CD4-positive, alpha-beta T cell treated with Interleukin-17A for 1 hour (primary cell): ENCODE data around the gene LRRC10B.

Source experiments
- DNase-seq: peaks from one replicate; pipeline ENCODE4 v3.0.0-alpha.2; 2020

The LRRC10B gene

DNA sequence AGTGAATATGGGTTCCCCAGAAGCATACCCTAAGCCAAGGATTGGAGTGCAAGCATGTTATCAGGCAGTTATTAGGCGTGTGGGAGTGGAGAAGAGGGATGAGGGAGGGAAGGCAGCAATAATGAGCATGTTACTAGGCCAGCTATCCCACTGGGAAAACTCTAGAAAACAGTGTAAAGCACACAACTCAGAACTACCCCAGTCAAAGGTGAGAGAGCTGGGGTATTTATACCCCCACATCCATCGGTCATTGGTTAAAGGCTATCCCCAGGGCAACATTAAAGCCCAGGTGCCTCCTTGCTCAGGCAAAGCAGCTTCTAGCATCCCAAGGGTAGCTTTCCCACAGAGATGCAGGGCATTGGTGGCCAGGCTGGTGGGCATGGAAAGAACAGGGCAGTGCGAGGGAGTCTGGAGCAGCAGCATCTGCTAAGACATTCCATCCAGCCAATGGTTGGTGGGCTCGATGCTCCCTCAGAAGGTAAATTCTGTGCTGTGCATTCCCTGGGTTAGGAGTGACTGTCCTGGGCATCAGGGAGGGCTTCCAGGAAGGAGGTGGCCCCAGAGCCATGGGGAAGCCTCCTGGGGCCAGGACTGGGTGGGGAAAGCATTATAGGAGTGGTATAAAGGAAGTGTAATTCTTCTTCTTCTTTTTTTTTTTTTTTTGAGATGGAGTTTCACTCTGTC is 21.1 kb upstream of the LRRC10B start:
- no peak for DNase-seq

DNA sequence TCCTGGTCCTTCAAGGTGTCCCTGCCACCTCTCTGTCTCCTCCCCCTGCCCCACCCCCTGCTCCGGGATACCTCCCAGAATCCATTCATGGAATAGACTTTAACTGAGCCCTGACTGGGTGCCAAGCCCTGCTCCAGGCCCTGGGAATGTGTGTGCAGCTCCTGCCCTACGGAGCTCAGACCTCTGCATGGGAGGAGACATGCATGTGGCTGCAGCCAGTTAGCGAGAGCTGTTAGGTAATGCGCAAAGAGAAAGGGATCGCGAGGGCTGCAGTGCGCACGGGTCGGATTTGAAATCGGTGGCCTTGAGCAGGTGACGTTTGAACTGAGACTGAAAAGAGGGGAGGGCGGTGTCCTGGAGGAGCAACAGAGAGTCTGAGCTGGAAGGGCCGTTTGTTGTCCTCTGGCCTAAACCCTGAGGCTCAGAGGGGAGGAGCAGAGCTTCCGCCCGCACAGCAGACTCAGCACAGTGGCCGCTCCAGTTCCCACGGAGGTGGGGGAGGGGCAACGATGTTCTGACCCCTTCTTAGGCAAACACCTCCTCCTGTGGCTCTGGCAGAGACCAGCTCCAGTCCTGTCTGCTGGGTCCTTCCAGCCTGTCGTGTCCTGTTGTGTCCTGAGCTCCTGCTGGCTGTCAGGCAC is 19.8 kb upstream of the LRRC10B start:
- DNase-seq = no peak

DNA sequence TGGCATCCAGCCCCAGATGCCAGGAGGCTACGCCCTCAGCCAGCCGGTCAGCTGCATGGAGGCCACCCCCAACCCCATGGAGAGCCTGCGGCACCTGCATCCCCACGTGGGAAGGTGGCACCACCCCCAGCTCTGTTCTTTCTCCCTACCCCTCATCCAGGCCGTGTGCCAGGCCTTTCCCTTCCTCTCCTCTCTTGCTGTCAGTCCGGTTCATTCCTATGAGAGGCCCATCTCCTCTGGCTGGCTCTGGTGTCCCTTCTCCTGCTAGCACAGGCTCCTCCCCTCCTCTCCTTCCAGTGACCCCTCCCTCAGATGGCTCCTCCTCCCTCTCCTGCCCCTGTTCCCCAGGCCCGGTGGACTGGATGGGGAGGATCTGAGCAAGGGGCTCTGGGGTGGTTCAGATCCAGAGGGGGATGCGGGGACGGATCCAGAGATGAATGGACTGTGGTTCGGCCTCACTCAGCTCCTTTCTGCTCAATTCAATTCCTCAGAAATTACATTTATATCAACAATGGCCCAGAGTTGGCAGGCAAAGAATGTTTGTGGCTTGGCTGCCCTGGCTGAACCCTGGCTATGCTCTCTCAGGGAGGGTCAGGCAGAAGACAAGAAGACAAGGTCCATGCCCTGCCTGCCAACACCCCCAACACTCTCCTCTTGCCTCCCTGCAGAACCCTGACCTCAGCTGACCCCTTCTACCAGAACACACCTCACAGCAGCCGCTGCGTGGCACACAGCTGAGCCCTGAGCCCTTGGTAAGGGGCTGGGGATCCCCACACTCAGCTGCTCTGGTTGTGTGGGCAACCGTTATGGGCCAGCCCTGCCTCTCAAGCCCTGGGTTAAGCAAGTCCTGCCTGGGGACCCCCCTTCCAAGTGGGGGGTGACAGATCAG is 18.5 kb upstream of the LRRC10B start:
- no peak for DNase-seq

DNA sequence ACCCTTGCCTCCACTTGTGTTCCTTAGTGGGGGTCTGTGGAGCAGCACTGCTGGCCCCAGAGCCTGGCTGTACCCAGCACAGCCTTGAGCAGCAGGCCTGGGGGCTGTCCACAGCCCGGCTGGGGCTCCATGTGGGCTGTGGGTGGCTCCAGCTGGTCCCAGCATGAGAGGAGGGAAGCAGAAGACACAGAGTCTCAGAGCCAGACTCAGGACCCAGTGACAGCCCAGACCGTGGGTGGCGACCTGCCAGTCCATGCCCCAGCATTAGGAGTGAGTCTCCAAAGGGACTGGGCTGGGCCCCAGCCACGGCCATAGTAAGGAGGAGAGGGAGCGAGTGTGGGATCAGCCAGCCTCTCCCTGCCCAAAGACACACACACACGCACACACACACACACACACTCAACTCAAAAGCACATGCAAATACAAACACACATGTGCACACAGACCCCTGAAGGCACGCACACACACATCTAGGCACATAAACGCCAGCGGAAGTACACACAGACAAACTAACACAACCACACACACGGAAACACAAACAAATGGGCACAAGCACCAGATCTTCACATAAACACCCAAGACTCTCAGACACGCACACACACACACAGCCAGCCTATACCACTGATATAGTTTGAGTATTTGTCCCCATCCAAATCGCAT is 16.7 kb upstream of the LRRC10B start:
- DNase-seq = no peak

DNA sequence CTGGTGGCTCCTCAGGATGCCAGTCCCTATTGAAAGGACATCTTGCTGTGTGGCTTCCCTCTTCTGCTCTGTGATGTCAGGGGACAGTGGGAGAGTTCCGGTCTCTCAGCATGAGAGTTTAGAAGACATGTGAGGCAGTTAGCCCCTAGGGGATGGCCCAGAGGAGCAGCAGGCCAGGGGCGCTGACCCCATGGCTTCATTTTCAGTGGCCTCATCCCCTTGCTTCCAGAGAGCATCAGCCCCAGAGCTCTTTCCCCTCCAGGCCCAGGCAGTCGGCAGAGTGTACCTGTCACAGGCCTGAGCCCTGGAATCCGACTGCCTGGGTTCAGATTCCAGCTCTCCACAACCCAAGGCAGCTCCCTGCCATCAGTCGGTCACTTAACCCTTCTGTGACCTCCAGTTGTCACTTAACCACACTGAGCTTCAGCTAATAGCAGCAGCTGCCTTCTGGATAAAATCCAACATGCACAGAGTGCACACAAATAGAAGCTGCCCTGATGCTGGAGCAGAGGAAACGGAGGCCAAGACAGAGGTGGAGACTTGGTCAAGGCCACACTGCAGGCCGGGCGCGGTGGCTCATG is 14.1 kb upstream of the LRRC10B start:
- DNase-seq = no peak

DNA sequence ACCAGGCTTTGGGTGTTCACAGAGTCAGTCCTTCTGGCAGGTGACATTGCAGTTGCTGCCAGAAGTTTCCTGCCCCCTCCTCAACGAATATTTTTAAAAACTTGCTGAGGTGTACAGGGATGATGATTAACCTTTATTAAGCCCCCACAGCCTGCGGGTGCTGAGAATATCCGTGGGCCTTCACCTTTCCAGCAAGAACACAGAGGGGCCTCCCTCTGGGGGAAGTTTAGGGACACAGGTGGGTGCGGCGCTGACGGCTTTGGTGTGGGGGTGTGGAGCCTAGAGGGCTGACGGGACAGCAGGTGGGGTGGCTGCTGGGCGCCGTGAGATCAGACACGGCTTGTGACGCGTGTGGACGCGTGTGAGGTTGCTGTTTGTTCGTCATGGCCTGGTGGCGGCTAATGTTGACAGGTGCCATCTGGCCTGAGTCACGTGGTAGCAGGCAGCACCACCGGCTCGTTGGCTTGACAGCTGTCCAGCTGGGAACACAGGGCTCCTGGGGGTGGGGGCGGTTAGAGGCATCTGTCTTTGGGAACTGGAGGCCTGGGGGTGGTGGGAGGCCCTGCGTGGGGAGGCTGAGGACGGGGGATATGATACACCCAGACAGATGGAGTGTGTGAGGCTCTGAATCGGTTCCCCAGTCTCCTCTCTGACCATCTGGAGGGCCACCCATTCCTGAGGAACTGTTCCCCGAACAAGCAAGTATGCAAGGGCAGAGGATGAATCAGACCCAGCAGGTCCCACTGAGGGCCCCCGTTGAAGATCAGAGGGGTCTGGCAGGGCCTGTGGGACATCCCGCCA is 12.5 kb upstream of the LRRC10B start:
- no peak for DNase-seq

DNA sequence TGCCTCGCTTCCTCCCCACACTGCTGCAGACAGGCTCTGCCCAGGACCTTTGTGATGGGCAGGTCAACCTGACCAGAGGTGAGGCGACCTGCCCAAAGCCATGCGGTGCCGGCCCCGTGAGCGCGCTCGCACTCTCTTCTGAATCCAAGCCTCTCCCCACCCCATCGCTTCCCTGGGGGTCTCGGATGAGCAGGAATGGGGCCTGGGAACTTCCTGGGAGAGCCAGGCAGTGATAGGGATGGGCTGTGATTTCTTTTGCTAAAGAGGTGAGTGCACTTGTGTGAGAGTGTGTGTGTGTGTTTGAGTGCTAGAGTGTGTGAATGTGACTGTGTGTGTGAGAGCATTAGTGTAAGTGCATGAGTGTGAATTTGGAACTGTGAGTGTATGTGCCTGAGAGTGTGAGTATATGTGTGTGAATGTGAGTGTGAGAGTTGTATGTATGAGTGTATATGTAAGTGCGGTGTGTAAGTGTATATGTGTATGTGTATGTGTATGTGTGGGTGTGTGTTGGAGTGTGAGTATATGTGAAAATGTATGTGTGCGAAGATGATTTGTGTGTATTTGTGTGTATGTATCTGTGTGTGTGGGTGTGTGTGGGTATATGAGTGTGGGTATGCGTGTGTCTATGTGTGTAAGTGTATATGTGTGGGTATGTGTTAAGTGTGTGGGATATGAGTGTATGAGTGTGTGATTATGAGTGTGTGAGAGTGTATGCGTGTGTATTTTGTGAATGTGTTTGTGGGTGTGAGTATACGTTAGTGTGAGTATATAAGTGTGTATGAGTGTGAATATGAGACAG is 11.7 kb upstream of the LRRC10B start:
- no peak for DNase-seq

DNA sequence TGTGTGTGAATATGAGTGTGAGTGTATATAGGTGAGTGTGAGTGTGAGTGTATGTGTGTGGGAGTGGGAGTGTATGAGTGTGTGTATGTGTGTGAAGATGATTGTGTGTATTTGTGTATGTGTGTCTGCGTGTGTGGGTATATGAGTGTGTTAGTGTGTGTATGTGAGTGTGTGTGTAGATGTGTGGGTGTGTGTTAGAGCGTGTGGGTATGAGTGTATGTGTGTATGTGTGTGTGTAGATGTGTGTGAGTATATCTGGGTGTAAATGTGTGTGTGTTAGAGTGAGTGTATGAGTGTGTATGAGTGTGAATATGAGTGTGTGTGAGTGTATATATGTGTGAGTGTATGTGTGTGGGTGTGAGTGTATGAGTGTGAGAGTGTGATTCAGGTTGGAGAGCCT is 11.1 kb upstream of the LRRC10B start:
- DNase-seq = no peak

DNA sequence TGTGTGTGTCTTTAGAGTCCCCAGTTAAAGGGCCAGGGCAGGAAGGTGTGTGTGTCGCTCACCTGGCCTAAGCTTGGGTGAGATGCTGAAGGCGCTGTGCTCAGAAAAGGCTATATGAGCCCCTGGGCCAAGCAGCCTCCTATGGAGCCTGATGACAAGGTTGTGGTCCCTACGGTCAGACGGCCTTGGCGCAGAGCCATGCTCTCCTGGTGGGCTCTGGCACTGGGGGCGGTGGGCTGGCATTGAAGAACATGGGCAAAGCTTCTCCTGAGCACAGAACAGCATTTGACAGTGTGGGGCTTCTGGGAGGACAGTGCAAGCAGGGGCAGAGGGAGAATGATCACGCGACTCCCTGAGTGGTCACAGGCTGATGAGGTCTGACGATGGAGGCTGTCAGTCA is 10.7 kb upstream of the LRRC10B start:
- no peak for DNase-seq

DNA sequence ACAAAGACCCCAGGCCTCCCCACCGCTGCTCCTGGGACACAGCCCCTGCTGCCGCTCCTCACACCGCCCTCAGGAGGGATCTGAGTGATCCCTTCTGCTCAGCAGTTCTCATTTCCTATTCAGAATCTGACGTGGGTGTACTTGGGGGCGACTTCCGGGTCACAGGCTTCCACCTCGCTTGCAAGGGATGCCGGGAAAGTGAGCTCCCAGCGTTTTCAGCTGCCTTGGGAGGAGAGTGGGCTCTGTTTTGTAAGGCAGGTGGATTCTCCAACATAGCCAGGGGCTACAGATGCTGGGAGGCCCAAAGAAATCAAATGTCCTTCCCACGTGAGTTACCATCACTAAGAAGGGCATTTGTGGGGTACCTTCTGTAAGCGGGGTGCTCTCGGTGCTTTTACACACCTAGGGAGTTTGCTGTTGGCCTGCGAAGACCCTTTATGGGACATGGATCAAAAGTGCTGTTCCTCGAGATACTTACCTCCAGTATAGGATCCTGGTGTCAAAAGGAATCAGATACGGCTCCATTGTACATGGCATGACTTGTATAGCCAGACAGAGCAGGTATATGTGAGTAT is 9.7 kb upstream of the LRRC10B start:
- DNase-seq = no peak

DNA sequence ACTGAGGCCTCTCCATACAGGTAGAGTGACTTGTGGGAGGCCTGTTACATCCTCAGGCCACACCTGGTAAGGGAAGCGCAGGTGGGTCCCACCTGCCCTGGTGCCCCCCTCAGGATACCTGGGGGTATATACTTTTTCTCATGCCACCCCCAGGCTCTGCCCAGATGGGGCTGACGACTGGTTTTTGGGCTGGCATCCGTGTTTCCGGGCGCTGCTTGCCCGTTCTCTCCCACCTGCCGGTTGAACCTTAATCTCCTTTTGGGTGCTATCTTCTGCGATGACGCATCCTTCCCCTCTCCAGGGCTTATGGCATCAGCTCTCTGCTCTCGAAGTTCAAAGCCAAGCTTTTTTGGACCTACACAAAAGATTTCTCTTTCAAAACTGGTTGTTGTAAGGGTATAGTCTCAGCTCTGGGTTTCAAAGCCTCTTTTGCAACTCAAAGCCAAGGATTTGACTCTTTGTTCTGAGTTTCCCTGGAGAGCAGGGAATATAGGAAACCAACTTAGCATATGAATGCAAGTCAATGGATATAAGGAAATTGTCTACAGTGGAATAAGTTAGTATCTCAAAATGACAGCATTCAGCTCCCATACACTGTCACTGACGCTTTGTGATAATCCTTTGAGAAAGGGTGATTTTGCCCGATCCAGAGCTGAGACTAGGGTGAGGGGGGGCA is 8.6 kb upstream of the LRRC10B start:
- no peak for DNase-seq

DNA sequence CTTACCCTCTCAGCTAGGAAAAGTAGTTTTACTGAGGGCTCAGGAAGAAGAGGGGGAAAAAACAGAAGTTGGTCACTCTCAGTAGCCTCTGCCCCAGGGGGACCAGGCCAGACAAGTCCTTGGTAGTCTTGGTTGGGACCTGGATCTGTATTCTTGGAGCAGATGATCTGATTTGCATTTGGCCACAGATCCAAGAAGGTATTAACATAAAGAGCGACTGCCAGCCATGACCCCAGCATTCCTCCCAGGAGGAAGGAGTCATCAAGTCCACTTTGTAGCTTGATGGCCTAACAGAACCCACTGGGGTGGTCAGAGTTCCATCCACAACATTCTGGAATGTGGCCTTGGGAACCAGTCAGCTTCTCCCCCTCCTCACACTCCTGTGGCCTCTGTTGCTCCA is 6.0 kb upstream of the LRRC10B start:
- DNase-seq = no peak

DNA sequence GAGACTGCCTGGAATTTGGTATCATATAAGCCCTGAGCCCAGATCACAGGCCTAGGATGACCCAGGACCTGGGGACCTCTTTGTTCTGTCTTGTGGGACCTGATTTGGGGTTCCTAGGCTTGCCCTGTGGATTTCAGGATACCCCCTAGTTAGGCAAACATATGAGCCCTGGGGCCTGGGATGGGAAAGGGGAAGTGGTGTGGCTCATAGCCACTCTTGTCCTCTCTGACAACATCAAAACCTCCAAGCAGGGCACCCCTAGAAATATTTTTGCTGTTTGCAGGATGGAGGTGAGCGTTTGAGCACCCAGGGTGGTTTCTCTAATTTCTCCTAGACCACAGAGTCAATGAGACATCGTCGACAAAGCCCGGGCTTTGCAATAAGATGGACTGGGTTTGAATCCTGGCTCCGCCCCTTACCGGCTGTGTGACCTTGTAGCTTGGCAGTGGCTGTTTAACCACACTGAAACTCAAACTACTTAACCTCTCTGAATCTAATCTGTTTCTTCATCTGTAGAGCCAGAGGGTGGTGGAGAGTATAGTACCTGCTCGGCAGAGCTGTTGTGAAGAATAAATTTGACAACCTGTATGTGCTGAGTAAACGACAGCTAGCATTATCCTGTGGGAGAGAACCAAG is 5.3 kb upstream of the LRRC10B start:
- DNase-seq = no peak

DNA sequence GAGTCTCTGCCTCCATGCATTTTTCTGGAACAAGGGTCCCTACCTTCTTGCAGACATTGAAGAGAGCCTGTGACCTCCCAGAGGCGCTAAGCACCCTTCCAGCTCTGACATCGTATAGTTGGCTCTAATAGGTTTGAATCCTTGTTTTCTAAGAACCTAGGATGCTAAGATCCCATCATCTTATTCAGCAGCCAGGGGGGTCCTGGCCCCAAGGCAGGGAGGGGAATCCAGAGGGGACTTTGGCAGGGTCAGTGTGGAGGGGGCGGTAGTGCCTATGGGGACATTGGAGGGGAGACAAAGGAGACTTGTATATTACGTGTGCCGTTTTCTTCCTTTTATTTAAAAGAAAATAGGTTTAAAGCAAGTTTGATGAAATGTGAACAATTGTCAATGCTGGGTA is 3.4 kb upstream of the LRRC10B start:
- no peak for DNase-seq

DNA sequence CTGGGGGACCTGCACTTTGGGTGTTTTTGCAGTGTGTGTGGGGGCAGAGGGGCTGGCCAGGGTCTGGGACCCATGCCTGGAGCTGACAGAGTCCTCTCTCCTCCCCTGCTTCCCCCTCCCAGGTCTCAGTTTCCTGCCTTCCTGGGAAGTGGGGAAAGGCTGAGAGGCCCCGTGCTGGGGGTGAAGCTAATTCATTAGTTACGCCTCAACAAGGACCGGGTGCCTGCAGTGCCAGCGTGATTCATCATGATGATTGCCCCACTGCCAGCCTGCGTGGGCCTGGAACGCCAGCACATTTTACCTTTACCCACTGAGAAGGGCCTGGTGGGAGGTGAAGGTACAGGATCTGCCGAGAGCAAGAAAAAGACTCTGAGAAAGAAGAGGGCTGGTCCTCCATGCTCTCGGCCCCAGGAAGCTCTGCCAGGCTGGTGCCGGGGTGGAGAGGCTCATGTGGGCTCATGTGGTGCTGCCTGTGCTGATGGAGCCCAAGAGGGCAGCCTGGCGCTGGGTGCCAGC is 2.9 kb upstream of the LRRC10B start:
- DNase-seq = no peak

DNA sequence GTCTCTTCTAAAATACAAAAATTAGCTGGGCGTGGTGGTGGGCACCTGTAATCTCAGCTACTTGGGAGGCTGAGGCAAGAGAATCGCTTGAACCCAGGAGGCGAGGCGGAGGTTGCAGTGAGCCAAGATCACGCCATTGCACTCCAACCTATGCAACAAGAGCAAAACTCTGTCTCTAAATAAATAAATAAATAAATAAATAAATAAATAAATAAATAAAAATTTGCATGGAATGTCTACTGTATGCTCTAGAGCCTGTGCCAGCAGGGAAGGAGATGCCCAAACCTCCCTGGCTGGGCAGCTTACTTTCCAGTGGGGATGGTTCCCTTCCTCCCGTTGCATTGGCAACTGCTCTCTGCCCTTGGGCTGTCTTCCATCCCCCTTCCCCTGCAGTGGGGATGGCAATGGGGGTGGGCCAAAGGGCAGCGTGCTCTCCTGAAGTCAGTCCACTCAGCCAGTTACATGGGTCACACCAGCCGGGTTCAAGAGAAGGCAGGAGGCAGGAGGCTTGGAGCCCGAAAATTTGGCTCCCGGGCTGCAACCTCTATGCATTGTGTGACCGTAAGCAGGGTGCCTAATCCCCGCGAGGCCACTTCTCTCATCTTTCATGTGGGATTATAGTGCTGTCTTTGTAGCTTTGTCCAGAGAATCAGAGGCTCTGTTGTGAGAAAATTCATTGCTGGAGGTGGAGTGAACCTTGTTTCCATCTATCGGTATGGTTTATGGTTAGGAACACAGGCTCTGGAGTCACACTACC is 1.4 kb upstream of the LRRC10B start:
- DNase-seq = no peak

DNA sequence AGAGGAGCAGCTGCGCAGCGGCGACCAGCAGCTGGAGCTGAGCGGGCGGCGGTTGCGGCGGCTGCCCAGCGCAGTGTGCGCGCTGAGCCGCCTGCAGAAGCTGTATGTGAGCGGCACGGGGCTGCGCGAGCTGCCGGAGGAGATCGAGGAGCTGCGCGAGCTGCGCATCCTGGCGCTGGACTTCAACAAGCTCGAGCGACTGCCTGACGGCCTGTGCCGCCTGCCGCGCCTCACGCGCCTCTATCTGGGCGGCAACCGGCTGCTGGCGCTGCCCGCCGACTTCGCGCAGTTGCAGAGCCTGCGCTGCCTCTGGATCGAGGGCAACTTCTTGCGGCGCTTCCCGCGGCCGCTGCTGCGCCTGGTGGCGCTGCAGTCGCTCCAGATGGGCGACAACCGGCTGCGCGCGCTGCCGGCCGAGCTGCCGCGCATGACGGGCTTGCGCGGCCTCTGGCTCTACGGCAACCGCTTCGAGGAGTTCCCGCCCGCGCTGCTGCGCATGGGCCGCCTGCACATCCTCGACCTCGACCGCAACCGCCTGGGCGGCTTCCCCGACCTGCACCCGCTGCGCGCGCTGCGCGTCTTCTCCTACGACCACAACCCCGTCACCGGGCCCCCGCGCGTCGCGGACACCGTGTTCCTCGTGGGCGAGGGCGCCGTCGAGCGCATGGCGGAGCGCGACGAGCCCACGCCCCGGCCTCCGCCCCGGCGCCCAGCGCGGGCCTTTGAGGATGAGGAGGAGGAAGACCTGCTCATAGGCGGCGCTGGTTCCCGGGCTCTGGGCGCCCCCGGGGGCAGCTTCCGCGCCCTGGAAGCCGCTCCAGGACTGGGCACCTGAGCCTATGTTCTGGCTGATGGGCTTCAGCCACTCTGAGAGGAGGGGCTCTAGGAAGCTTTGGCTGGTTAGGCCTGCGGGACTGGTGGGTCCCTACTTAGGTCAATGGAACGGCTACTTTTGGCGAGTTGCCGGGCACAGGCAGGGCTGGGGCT is 787 bp downstream of the LRRC10B start:
- peak; percentile 56 for DNase-seq
